Nephron (organoid): Measurements from ENCODE around the gene KCTD5.

Experiments
- H3K27ac Mint-ChIP-seq, 3 experiments: 2 replicates each; pipeline ENCODE4 v1.8.0; 2020; ENCODE audit warnings: mixed read lengths in 3 of 3, mild to moderate bottlenecking in 2 of 3, moderate library complexity in 1 of 3
- H3K27me3 Mint-ChIP-seq: 2 replicates; pipeline ENCODE4 v1.8.0; 2021; ENCODE audit warnings: low read depth, mild to moderate bottlenecking, moderate library complexity, mixed read lengths
- H3K36me3 Mint-ChIP-seq: 2 replicates; pipeline ENCODE4 v1.8.0; 2020; ENCODE audit warnings: low read depth, mixed read lengths
- H3K4me1 Mint-ChIP-seq: 2 replicates; pipeline ENCODE4 v1.8.0; 2020; ENCODE audit warnings: mixed read lengths
- H3K4me3 Mint-ChIP-seq, 3 experiments: 2 replicates each; pipeline ENCODE4 v1.8.0; 2020; ENCODE audit warnings: mild to moderate bottlenecking in 3 of 3, mixed read lengths in 3 of 3, moderate library complexity in 2 of 3
- H3K9me3 Mint-ChIP-seq: 2 replicates; pipeline ENCODE4 v1.8.0; 2020; ENCODE audit warnings: mixed read lengths
- CTCF ChIP-seq, 3 experiments: fragments of 200-600 bp; sonication (generic); IDR thresholded peaks; one replicate each; pipeline ENCODE4 v1.5.0; 2021; ENCODE audit warnings: antibody characterized with exemption in 3 of 3; ENCODE audit not compliant: unreplicated experiment in 3 of 3

The KCTD5 gene

GRCh38 chr16:2715966-2716885 lies 33.9 kb downstream of the KCTD5 start:
- H3K36me3 Mint-ChIP-seq, result no peaks in the 10 kb centered on the region

GRCh38 chr16:2716948-2717347 lies 34.6 kb downstream of the KCTD5 start:
- H3K27ac Mint-ChIP-seq, result no peak overlapping the region
- no peaks in the 10 kb centered on the region for H3K36me3 Mint-ChIP-seq
- TF ChIP-seq CTCF (IDR thresholded peaks at IDR 0.05; ENCODE audit: unreplicated experiment in 3 of 3), result no peak
- H3K4me1 Mint-ChIP-seq, result no peaks in the 10 kb centered on the region
- no peak overlapping the region for H3K4me3 Mint-ChIP-seq
- H3K9me3 Mint-ChIP-seq, result no peaks in the 10 kb centered on the region
- peaks cover 5% of the 10 kb centered on the region for H3K27me3 Mint-ChIP-seq

More at GRCh38 chr16:2715966-2716885, 33.9 kb downstream of the KCTD5 start:
- Mint-ChIP-seq H3K27ac (no peak overlapping the region), H3K4me1 (no peaks in the 10 kb centered on the region), H3K4me3 (no peak overlapping the region), H3K9me3 (no peaks in the 10 kb centered on the region), H3K27me3 (peaks cover 5% of the 10 kb centered on the region)
- no peak for TF ChIP-seq CTCF (IDR thresholded peaks at IDR 0.05; ENCODE audit: unreplicated experiment in 3 of 3)

- TF ChIP-seq CTCF (IDR thresholded peaks at IDR 0.05; ENCODE audit: unreplicated experiment in 3 of 3), result no peak
- no peaks in the 10 kb centered on the region for H3K4me1 Mint-ChIP-seq
- no peaks in the 10 kb centered on the region for H3K36me3 Mint-ChIP-seq
- no peaks in the 10 kb centered on the region for H3K9me3 Mint-ChIP-seq
- H3K27me3 Mint-ChIP-seq, result peaks cover 5% of the 10 kb centered on the region
- peak overlapping the region; percentile 29 to 65 (median 62) for H3K4me3 Mint-ChIP-seq
- no peak overlapping the region for H3K27ac Mint-ChIP-seq
These were observed 35.3 kb downstream of the KCTD5 start for GRCh38 chr16:2717383-2718263.

GRCh38 chr16:2719328-2720063 lies 37.2 kb downstream of the KCTD5 start:
- no peak for TF ChIP-seq CTCF (IDR thresholded peaks at IDR 0.05; ENCODE audit: unreplicated experiment in 3 of 3)
- no peak overlapping the region for H3K27ac Mint-ChIP-seq
- peaks cover 3% of the 10 kb centered on the region for H3K4me1 Mint-ChIP-seq
- peak overlapping the region in 1 of 3 experiments; percentile 51 for H3K4me3 Mint-ChIP-seq
- no peaks in the 10 kb centered on the region for H3K9me3 Mint-ChIP-seq
- H3K27me3 Mint-ChIP-seq, result peaks cover 9% of the 10 kb centered on the region
- H3K36me3 Mint-ChIP-seq, result no peaks in the 10 kb centered on the region

GRCh38 chr16:2720064-2720457 lies 37.7 kb downstream of the KCTD5 start, which contains the start of gene PRSS27:
Gene PRSS27, minus strand, starts transcription at chr16:2720224. Its CDS starts 64 bp downstream, at chr16:2720160.
- Mint-ChIP-seq H3K4me1 (peaks cover 5% of the 10 kb centered on the region), H3K4me3 (peak within 1 kb of the TSS; percentile 74 to 83 (median 81)), H3K27me3 (peaks cover 7% of the 10 kb centered on the region), H3K36me3 (no peaks in the 10 kb centered on the region), H3K27ac (peak within 1 kb of the TSS in 1 of 3 experiments; percentile 69), H3K9me3 (no peaks in the 10 kb centered on the region)
- no peak for TF ChIP-seq CTCF (IDR thresholded peaks at IDR 0.05; ENCODE audit: unreplicated experiment in 3 of 3)
